ENCODE data around the gene PHETA1. TPM values are rescaled to one million over a fixed set of nuclear protein-coding genes. Genes with fewer than 3 reads are reported as not detected.
"Not testable (repeated sequence)": the region's sequence is repeated elsewhere in the genome, so short reads cannot be mapped to it uniquely, and the experiment has no call there.

The PHETA1 gene
- total RNA-seq, 1 donor from 2014 or later: 14.9 TPM

DNA sequence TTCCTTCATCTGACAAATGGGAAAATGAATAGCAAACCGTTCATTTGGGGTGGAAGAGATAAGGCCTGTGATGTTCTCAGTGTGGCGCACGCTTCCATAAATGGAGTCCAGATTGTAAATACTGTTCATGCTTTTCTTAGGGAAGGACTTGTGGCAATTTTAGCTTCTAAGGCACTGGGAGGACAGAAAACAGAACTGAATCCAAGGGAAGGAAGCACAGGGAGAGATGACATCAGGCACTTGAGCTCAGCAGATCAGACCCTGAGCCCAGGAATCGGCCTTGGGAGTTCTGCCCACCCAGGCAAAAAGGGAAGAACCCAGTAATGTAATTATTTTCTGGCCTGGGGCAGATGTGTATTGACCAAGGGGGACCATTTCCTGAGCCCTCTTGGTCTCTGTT lies 29.6 kb upstream of the PHETA1 start:
- FAIRE-seq (no peak), DNase-seq (ENCODE audit: low read depth) (no peak)
- Mint-ChIP-seq H3K4me1 (ENCODE audit: low read depth, unreplicated experiment) (no peaks in the 10 kb centered on the region), H3K27me3 (ENCODE audit: low read depth, unreplicated experiment) (peaks cover 5% of the 10 kb centered on the region), H3K9me3 (ENCODE audit: unreplicated experiment) (no peaks in the 10 kb centered on the region), H3K4me3 (ENCODE audit: unreplicated experiment) (no peak overlapping the region), H3K36me3 (ENCODE audit: low read depth, unreplicated experiment) (no peaks in the 10 kb centered on the region), H3K27ac (ENCODE audit: unreplicated experiment) (no peak overlapping the region)
- Histone ChIP-seq H3K27me3 (ENCODE audit: insufficient read depth, low read length) (no peaks in the 10 kb centered on the region), H3K4me3 (ENCODE audit: insufficient read depth, low read depth, low read length) (no peak overlapping the region), H2AFZ (ENCODE audit: low read depth, low read length) (no peak overlapping the region), H3K36me3 (ENCODE audit: insufficient read depth, low read length) (no peaks in the 10 kb centered on the region), H3K4me1 (ENCODE audit: insufficient read depth, low read length) (peaks cover 14% of the 10 kb centered on the region), H3K4me2 (ENCODE audit: low read length) (no peak overlapping the region), H3K9me3 (ENCODE audit: insufficient read depth, low read depth, low read length) (no peaks in the 10 kb centered on the region), H4K20me1 (ENCODE audit: insufficient read depth, low read length) (no peaks in the 10 kb centered on the region), H3K27ac (ENCODE audit: low read depth, low read length) (no peak overlapping the region), H3K9ac (ENCODE audit: low read length) (no peak overlapping the region), H3K79me2 (ENCODE audit: insufficient read depth, low read length) (no peaks in the 10 kb centered on the region)
- TF ChIP-seq, protein P1, sequence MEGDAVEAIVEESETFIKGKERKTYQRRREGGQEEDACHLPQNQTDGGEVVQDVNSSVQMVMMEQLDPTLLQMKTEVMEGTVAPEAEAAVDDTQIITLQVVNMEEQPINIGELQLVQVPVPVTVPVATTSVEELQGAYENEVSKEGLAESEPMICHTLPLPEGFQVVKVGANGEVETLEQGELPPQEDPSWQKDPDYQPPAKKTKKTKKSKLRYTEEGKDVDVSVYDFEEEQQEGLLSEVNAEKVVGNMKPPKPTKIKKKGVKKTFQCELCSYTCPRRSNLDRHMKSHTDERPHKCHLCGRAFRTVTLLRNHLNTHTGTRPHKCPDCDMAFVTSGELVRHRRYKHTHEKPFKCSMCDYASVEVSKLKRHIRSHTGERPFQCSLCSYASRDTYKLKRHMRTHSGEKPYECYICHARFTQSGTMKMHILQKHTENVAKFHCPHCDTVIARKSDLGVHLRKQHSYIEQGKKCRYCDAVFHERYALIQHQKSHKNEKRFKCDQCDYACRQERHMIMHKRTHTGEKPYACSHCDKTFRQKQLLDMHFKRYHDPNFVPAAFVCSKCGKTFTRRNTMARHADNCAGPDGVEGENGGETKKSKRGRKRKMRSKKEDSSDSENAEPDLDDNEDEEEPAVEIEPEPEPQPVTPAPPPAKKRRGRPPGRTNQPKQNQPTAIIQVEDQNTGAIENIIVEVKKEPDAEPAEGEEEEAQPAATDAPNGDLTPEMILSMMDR (IDR thresholded peaks at IDR 0.05; ENCODE audit: insufficient read depth, low read depth, low read length): no peak
- no peak for TF ChIP-seq EZH2 (IDR thresholded peaks at IDR 0.05; ENCODE audit: insufficient read depth, low read length)

GRCh38 chr12:111396726-111397445 lies 28.0 kb upstream of the PHETA1 start:
- H3K4me3 ChIP-seq (ENCODE audit: insufficient read depth, low read depth, low read length): no peak overlapping the region
- no peaks in the 10 kb centered on the region for H3K9me3 Mint-ChIP-seq (ENCODE audit: unreplicated experiment)
- FAIRE-seq (no peak), DNase-seq (ENCODE audit: low read depth) (peak; percentile 54)
- no peak overlapping the region for H3K27ac Mint-ChIP-seq (ENCODE audit: unreplicated experiment)
- no peaks in the 10 kb centered on the region for H3K27me3 ChIP-seq (ENCODE audit: insufficient read depth, low read length)
- H3K27ac ChIP-seq (ENCODE audit: low read depth, low read length): peak overlapping the region; percentile 14
- no peaks in the 10 kb centered on the region for H3K79me2 ChIP-seq (ENCODE audit: insufficient read depth, low read length)
- H3K36me3 Mint-ChIP-seq (ENCODE audit: low read depth, unreplicated experiment): no peaks in the 10 kb centered on the region
- TF ChIP-seq, protein P1 (IDR thresholded peaks at IDR 0.05; ENCODE audit: insufficient read depth, low read depth, low read length): peak; percentile 90
- no peak for TF ChIP-seq EZH2 (IDR thresholded peaks at IDR 0.05; ENCODE audit: insufficient read depth, low read length)
- H2AFZ ChIP-seq (ENCODE audit: low read depth, low read length): peak overlapping the region; percentile 81
- peaks cover 7% of the 10 kb centered on the region for H3K4me1 ChIP-seq (ENCODE audit: insufficient read depth, low read length)
- peaks cover 7% of the 10 kb centered on the region for H3K27me3 Mint-ChIP-seq (ENCODE audit: low read depth, unreplicated experiment)
- no peaks in the 10 kb centered on the region for H3K4me1 Mint-ChIP-seq (ENCODE audit: low read depth, unreplicated experiment)
- H4K20me1 ChIP-seq (ENCODE audit: insufficient read depth, low read length): no peaks in the 10 kb centered on the region
- H3K4me2 ChIP-seq (ENCODE audit: low read length): peak overlapping the region; percentile 80
- H3K4me3 Mint-ChIP-seq (ENCODE audit: unreplicated experiment): no peak overlapping the region
- peak overlapping the region; percentile 53 for H3K9ac ChIP-seq (ENCODE audit: low read length)
- H3K36me3 ChIP-seq (ENCODE audit: insufficient read depth, low read length): no peaks in the 10 kb centered on the region
- H3K9me3 ChIP-seq (ENCODE audit: insufficient read depth, low read depth, low read length): no peaks in the 10 kb centered on the region

GRCh38 chr12:111396271-111396670 lies 27.4 kb upstream of the PHETA1 start:
- not testable (repeated sequence) for H3K36me3 ChIP-seq (ENCODE audit: insufficient read depth, low read length); H3K27me3 Mint-ChIP-seq (ENCODE audit: low read depth, unreplicated experiment); H3K4me1 ChIP-seq (ENCODE audit: insufficient read depth, low read length); H3K9ac ChIP-seq (ENCODE audit: low read length); H3K4me3 ChIP-seq (ENCODE audit: insufficient read depth, low read depth, low read length); H3K4me2 ChIP-seq (ENCODE audit: low read length); FAIRE-seq; H3K9me3 ChIP-seq (ENCODE audit: insufficient read depth, low read depth, low read length); H3K27me3 ChIP-seq (ENCODE audit: insufficient read depth, low read length); H3K79me2 ChIP-seq (ENCODE audit: insufficient read depth, low read length); H3K4me1 Mint-ChIP-seq (ENCODE audit: low read depth, unreplicated experiment); H2AFZ ChIP-seq (ENCODE audit: low read depth, low read length); H3K9me3 Mint-ChIP-seq (ENCODE audit: unreplicated experiment); H3K27ac ChIP-seq (ENCODE audit: low read depth, low read length); H3K27ac Mint-ChIP-seq (ENCODE audit: unreplicated experiment); DNase-seq (ENCODE audit: low read depth); H4K20me1 ChIP-seq (ENCODE audit: insufficient read depth, low read length); H3K36me3 Mint-ChIP-seq (ENCODE audit: low read depth, unreplicated experiment); H3K4me3 Mint-ChIP-seq (ENCODE audit: unreplicated experiment)
